RWPE1 (cell line): Measurements from ENCODE around the gene FUT9.

Experiments
- CTCF ChIA-PET: fragments of 350-600 bp; sonication (Branson Sonifier 250); formaldehyde crosslinking; extraction: SDS; loops from one replicate; lab custom pipeline; 2021; lab: Yijun Ruan, JAX
- POLR2A ChIA-PET: fragments of 400-600 bp; formaldehyde crosslinking; extraction: SDS; loops from one replicate; lab custom pipeline; 2020; ENCODE audit warnings: antibody characterized with exemption; ENCODE audit not compliant: low non-redundant PET; lab: Yijun Ruan, JAX
- DNase-seq: peaks from one replicate; pipeline ENCODE4 v3.0.0; 2012; ENCODE audit warnings: low spot score
- H3K27ac ChIP-seq: fragments of 450-650 bp; 2 replicates; pipeline ENCODE4 v1.5.1; 2017
- CTCF ChIP-seq: fragments of 450-650 bp; conservative IDR thresholded peaks from 2 replicates; pipeline ENCODE4 v1.5.1; 2017; ENCODE audit warnings: low read depth, mild to moderate bottlenecking

Gene FUT9

GRCh38 chr6:96014846-96015517 lies 792 bp upstream of the FUT9 start:
- no peak for TF ChIP-seq CTCF
- H3K27ac ChIP-seq: no peak overlapping the region
- ChIA-PET CTCF (interaction anchor here (0.9 kb wide), 1 partner anchor 74 kb away, joined by 3 read pairs; no protein-coding TSS in a partner anchor), POLR2A (no interaction called here)
- DNase-seq: no peak

- ChIA-PET CTCF (interaction anchor here (0.5 kb wide), 1 partner anchor 8 kb away, joined by 4 read pairs; no protein-coding TSS in a partner anchor), POLR2A (no interaction called here)
- no peak overlapping the region for H3K27ac ChIP-seq
- DNase-seq: no peak
- TF ChIP-seq CTCF: no peak
Observed at GRCh38 chr6:96016334-96017069, 728 bp downstream of the FUT9 start.

- ChIA-PET POLR2A (no interaction called here), CTCF (interaction anchor here (0.5 kb wide), 1 partner anchor 9 kb away, joined by 4 read pairs; no protein-coding TSS in a partner anchor)
- DNase-seq: no peak
- H3K27ac ChIP-seq: no peak overlapping the region
- TF ChIP-seq CTCF: no peak
Observed at GRCh38 chr6:96017070-96017359, 1.2 kb downstream of the FUT9 start.

GRCh38 chr6:96022225-96022624 lies 6.5 kb downstream of the FUT9 start:
- no peak overlapping the region for H3K27ac ChIP-seq
- no peak for TF ChIP-seq CTCF
- POLR2A ChIA-PET: no interaction called here
- CTCF ChIA-PET: interaction anchor here (0.7 to 0.8 kb wide), 2 partner anchors 15 to 19 kb away, joined by 3 to 4 read pairs; no protein-coding TSS in a partner anchor
- DNase-seq: no peak

GRCh38 chr6:96032661-96033060 lies 16.9 kb downstream of the FUT9 start:
- no peak for DNase-seq
- CTCF ChIA-PET: no interaction called here
- H3K27ac ChIP-seq: no peak overlapping the region
- no peak for TF ChIP-seq CTCF
- POLR2A ChIA-PET: no interaction called here

- H3K27ac ChIP-seq: no peak overlapping the region
- no peak for DNase-seq
- no peak for TF ChIP-seq CTCF
- ChIA-PET POLR2A (no interaction called here), CTCF (no interaction called here)
Observed at GRCh38 chr6:96051555-96051954, 35.8 kb downstream of the FUT9 start.
